Right atrium auricular region (tissue), 2 donors: ENCODE measurements around the gene NPHP3. TPM values are rescaled to one million over a fixed set of nuclear protein-coding genes. Genes with fewer than 3 reads are reported as not detected.

Experiments
- DNase-seq: peaks from one replicate; pipeline ENCODE4 v3.0.0-alpha.2; 2019; ENCODE audit warnings: low spot score
- H3K27ac ChIP-seq, 2 donors: fragments of 200-600 bp; sonication (generic); 1 replicate in 1 of 2; 2 replicates in 1 of 2; pipeline ENCODE4 v1.5.1; 2016 to 2019
- H3K27me3 ChIP-seq, 2 donors: fragments of 200-600 bp; sonication (generic); one replicate each; pipeline versions ENCODE4 v1.5.1 to v1.6.0; 2017 to 2019
- H3K36me3 ChIP-seq: fragments of 200-600 bp; sonication (generic); one replicate; pipeline ENCODE4 v1.5.1; 2016
- H3K4me1 ChIP-seq, 2 donors: fragments of 200-600 bp; sonication (generic); one replicate each; pipeline versions ENCODE4 v1.5.1 to v1.6.0; 2017 to 2019
- H3K4me3 ChIP-seq, 2 donors: fragments of 200-600 bp; sonication (generic); 1 replicate in 1 of 2; 2 replicates in 1 of 2; pipeline ENCODE4 v1.5.1; 2017 to 2019; ENCODE audit warnings: mild to moderate bottlenecking in 1 of 2, moderate library complexity in 1 of 2
- H3K9me3 ChIP-seq, 2 donors: fragments of 200-600 bp; sonication (generic); one replicate each; pipeline ENCODE4 v1.5.1; 2019
- total RNA-seq, 2 donors: library from RNA; depleted of rRNA; stranded (reverse); fragments of >200 nt; gene quantifications; one replicate each; pipeline ENCODE4 v1.1.0, GENCODE V29; 2016
- TF ChIP-seq, protein P1 (sequence below), 2 donors: fragments of 200-600 bp; sonication (generic); IDR thresholded peaks; one replicate each; pipeline ENCODE4 v1.5.1; 2019; ENCODE audit warnings: antibody characterized with exemption in 2 of 2

The NPHP3 gene
- total RNA-seq, 2 donors from 2014 or later = 12.2 to 15.3 TPM

DNA sequence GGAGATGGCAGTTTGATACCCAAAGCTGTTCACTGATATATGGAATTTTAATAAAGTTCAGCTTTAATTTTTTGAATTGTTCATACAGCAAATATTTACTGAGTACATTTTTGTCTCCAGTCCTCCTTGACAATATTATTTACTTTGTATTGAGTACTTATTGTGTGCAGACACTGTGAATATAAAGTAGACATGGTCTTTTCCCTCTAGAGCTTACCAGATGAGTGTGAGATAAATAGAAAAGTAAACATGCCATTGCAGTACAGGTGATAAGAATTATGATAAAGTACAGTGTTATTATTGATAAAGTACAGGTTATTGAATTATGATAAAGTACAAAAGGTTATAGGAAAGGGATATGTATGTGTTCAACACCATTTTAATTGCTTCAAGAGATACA is 60.0 kb downstream of the NPHP3 start:
- H3K4me3 ChIP-seq = no peak overlapping the region
- TF ChIP-seq, protein P1, sequence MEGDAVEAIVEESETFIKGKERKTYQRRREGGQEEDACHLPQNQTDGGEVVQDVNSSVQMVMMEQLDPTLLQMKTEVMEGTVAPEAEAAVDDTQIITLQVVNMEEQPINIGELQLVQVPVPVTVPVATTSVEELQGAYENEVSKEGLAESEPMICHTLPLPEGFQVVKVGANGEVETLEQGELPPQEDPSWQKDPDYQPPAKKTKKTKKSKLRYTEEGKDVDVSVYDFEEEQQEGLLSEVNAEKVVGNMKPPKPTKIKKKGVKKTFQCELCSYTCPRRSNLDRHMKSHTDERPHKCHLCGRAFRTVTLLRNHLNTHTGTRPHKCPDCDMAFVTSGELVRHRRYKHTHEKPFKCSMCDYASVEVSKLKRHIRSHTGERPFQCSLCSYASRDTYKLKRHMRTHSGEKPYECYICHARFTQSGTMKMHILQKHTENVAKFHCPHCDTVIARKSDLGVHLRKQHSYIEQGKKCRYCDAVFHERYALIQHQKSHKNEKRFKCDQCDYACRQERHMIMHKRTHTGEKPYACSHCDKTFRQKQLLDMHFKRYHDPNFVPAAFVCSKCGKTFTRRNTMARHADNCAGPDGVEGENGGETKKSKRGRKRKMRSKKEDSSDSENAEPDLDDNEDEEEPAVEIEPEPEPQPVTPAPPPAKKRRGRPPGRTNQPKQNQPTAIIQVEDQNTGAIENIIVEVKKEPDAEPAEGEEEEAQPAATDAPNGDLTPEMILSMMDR (IDR thresholded peaks at IDR 0.05) = no peak
- no peaks in the 10 kb centered on the region for H3K36me3 ChIP-seq
- H3K27ac ChIP-seq = no peak overlapping the region
- no peaks in the 10 kb centered on the region for H3K9me3 ChIP-seq
- no peaks in the 10 kb centered on the region for H3K27me3 ChIP-seq
- H3K4me1 ChIP-seq = peaks cover 0 to 49% of the 10 kb centered on the region in 2 donors
- DNase-seq = no peak

DNA sequence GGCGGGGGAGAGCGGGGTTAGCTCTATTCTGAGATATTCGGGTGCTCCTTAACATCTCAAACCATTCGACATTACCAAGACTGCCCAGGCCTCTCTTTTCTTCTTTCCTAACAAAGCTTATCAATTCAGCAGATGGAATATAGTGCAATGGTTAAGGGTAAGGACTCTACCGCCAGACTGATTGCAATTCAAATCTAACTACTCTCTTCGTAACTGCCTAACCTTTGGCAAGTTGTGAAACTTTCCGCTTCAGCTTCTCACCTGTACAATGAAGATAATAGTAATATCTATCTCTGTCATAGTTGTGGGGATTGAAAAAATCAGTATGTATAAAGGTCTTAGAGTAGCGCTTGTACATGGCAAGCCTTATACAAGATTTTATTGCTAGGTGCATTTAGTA is 61.1 kb downstream of the NPHP3 start:
- peaks cover 0 to 47% of the 10 kb centered on the region in 2 donors for H3K4me1 ChIP-seq
- peak overlapping the region; percentile 94 to 95 for H3K4me3 ChIP-seq
- no peaks in the 10 kb centered on the region for H3K9me3 ChIP-seq
- H3K27me3 ChIP-seq = no peaks in the 10 kb centered on the region
- DNase-seq = no peak
- TF ChIP-seq, protein P1 (IDR thresholded peaks at IDR 0.05) = no peak
- no peaks in the 10 kb centered on the region for H3K36me3 ChIP-seq
- H3K27ac ChIP-seq = peak overlapping the region; percentile 96

DNA sequence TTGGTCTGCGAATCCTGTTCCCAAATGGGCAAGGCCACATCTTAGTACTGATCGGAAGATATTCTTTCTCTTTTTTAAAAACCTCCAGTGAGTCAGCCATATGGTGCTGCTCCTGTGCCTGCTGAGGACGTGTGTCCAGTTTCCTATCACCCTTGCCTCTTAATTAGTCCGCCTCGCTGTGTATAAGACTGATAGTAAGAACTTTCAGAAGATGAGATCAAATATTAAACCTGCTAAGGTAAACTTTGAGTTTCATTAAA is 61.5 kb downstream of the NPHP3 start:
- H3K36me3 ChIP-seq = no peaks in the 10 kb centered on the region
- peaks cover 0 to 47% of the 10 kb centered on the region in 2 donors for H3K4me1 ChIP-seq
- no peaks in the 10 kb centered on the region for H3K9me3 ChIP-seq
- no peaks in the 10 kb centered on the region for H3K27me3 ChIP-seq
- peak overlapping the region; percentile 94 to 95 for H3K4me3 ChIP-seq
- peak overlapping the region; percentile 96 for H3K27ac ChIP-seq
- TF ChIP-seq, protein P1 (IDR thresholded peaks at IDR 0.05) = no peak
- DNase-seq = no peak

DNA sequence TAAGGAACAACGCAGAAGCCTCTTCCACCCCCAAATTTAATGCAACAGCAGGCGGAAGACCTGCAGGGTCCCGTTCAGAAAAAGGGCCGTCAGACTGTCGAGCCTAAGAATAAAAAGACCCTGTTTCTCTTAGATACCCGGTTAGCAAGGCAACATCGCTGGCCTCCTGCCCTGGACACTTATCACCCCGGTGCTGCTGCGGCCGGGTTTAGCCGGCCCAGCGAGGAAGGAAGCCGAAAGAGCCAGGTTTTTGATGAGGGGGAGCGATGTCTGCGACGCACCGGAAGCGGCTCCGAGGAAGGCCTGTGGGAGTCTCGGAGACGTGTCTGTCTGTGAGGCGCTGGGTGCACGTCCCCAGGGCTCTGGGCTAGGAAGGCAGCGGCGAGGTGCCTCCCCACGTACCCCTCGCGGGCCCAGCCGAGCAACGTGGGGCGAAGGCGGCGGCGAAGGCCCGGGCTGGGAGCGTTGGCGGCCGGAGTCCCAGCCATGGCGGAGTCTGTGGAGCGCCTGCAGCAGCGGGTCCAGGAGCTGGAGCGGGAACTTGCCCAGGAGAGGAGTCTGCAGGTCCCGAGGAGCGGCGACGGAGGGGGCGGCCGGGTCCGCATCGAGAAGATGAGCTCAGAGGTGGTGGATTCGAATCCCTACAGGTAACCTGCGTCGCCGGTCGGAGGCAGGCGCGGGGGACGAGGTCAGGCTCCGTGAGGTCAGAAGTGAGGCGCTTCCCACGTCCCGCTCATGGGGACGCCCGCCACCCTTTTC is 62.0 kb downstream of the NPHP3 start, which contains the start of gene UBA5:
Gene UBA5, plus strand, starts transcription at position 278 of the 759 bp plus-strand sequence. Its CDS starts 209 bp downstream, at position 487.
- H3K4me3 ChIP-seq = peak within 1 kb of the TSS; percentile 94 to 95
- H3K4me1 ChIP-seq = peaks cover 0 to 43% of the 10 kb centered on the region in 2 donors
- H3K27ac ChIP-seq = peak within 1 kb of the TSS; percentile 96
- peak; percentile 74 for DNase-seq
- H3K36me3 ChIP-seq = no peaks in the 10 kb centered on the region
- no peaks in the 10 kb centered on the region for H3K9me3 ChIP-seq
- TF ChIP-seq, protein P1 (IDR thresholded peaks at IDR 0.05) = no peak
- no peaks in the 10 kb centered on the region for H3K27me3 ChIP-seq

DNA sequence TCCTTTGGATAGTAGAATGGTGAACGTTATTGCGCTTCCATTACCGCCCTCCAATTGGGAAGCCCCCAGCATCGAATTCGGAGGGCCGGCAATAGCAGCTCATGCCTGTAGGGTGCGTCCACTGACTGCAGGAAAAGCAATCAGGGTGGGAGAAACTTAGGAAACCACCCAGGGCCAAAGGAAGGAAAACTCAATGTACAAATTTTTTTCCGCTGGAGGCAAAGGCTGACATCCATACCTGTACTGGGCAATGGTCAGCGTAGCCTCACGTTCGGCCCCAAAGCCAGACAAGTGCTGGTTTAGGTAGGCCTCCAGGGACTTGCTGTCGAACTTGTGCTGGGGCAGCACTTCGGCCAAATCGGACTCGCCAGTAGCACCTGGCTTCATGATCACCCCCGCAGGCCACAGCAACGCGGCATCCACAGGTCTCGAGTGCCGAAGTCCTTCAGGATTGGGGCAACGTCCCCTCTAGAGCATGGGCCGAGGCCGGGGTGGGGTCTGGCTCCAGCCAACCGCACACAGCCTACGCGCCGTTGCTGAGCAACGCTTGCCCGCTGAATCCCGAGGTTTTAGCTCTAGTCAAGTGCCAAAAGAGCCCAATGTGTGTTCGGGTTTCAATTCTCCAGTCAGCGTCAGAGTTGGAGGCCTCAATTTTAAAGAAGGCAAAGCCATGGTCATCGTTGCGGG is 62.7 kb downstream of the NPHP3 start, which contains the start of gene ACAD11:
Gene ACAD11, minus strand, starts transcription at position 445 of the 687 bp plus-strand sequence. Its CDS starts 58 bp downstream, at position 387.
- TF ChIP-seq, protein P1 (IDR thresholded peaks at IDR 0.05) = peak; percentile 48 to 79
- no peaks in the 10 kb centered on the region for H3K27me3 ChIP-seq
- H3K9me3 ChIP-seq = no peaks in the 10 kb centered on the region
- DNase-seq = peak; percentile 81
- H3K4me3 ChIP-seq = peak within 1 kb of the TSS; percentile 94 to 95
- H3K36me3 ChIP-seq = no peaks in the 10 kb centered on the region
- peaks cover 0 to 48% of the 10 kb centered on the region in 2 donors for H3K4me1 ChIP-seq
- H3K27ac ChIP-seq = peak within 1 kb of the TSS; percentile 96
